ENCODE measurements around the gene GCM1. TPM values are rescaled to one million over a fixed set of nuclear protein-coding genes. Genes with fewer than 3 reads are reported as not detected.

The GCM1 gene
- total RNA-seq, 2 experiments from 2014 or later = not detected

GRCh38 chr6:53142810-53143209 lies 5.8 kb downstream of the GCM1 start:
- no peak overlapping the region for H3K27ac Mint-ChIP-seq

GRCh38 chr6:53139841-53140413 lies 8.7 kb downstream of the GCM1 start:
- POLR2A ChIA-PET = no interaction called here
- Mint-ChIP-seq H3K27me3 (no peaks in the 10 kb centered on the region), H3K36me3 (ENCODE audit: low read depth) (no peaks in the 10 kb centered on the region), H3K27ac (no peak overlapping the region), H3K9me3 (no peaks in the 10 kb centered on the region), H3K4me3 (no peak overlapping the region), H3K4me1 (peaks cover under 1% of the 10 kb centered on the region)
- CTCF ChIA-PET = no interaction called here
- no peak for DNase-seq

More at GRCh38 chr6:53142810-53143209, 5.8 kb downstream of the GCM1 start:
- DNase-seq = no peak
- Mint-ChIP-seq H3K4me1 (no peaks in the 10 kb centered on the region), H3K4me3 (no peak overlapping the region), H3K9me3 (no peaks in the 10 kb centered on the region), H3K36me3 (ENCODE audit: low read depth) (no peaks in the 10 kb centered on the region), H3K27me3 (no peaks in the 10 kb centered on the region)
- CTCF ChIA-PET = interaction anchor here (0.6 to 0.7 kb wide), 2 partner anchors 11 to 290 kb away, joined by 3 to 5 read pairs; no protein-coding TSS in a partner anchor
- POLR2A ChIA-PET = no interaction called here

GRCh38 chr6:53136000-53136609 lies 12.5 kb downstream of the GCM1 start:
- ChIA-PET POLR2A (no interaction called here), CTCF (no interaction called here)
- Mint-ChIP-seq H3K4me3 (no peak overlapping the region), H3K27ac (no peak overlapping the region), H3K9me3 (no peaks in the 10 kb centered on the region), H3K36me3 (ENCODE audit: low read depth) (no peaks in the 10 kb centered on the region), H3K27me3 (no peaks in the 10 kb centered on the region), H3K4me1 (peaks cover 4% of the 10 kb centered on the region)
- DNase-seq = no peak

DNA sequence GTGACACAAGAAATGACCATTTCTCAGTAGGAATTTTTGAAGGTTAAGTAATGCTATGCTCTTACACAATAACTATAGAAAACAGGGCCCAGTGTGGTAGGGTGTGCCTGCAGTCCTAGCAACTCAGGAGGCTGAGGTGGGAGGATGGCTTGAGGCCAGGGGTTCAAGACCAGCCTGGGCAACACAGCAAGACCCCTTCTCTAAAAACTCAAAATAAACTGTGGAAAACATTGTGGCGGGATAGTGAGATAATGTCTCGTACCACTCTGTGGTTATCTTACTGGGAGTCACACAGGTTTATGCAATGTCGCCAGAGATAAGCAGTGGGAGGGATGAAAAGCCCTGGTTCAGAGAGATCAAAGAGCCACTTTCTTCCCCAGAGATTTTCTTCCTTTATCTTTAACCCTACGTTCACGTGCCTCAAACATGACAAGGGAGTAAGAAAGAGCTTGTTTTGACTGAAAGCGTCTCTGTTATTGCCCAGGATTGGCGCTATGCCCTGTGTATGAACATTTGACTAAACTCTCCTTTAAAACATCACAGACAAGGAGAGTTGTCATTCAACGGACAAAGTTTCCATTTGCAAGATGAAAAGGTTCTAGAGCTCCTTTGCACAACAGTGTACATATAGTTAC lies 13.9 kb downstream of the GCM1 start:
- ChIA-PET POLR2A (interaction anchor here (0.6 kb wide), 1 partner anchor 716 kb away, joined by 4 read pairs; no protein-coding TSS in a partner anchor), CTCF (no interaction called here)
- Mint-ChIP-seq H3K27me3 (peaks cover 1% of the 10 kb centered on the region), H3K4me3 (no peak overlapping the region), H3K36me3 (ENCODE audit: low read depth) (no peaks in the 10 kb centered on the region), H3K9me3 (no peaks in the 10 kb centered on the region), H3K4me1 (peaks cover 4% of the 10 kb centered on the region), H3K27ac (no peak overlapping the region)
- no peak for DNase-seq

DNA sequence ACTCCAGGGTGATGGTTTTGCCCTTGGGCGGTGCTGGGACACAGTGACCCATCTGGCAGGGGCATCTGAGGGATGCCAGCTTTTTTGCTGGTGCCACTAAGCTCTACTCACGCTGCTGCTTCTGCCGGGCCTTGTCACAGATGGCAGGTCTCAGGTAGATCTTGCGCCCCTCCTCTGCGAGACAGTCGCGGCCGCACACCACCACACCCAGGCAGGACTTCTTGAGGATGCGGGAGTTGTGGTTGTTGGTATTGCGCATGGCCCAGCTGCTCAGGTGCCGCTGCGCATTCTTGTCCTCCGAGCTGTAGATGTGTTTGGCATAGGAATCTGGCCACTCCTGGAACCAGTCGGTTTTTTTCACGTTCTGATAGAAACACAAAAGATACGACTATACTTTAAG lies 14.7 kb downstream of the GCM1 start:
- no peak overlapping the region for H3K27ac Mint-ChIP-seq
- H3K4me1 Mint-ChIP-seq = peaks cover 4% of the 10 kb centered on the region
- DNase-seq = no peak
- CTCF ChIA-PET = no interaction called here
- no peak overlapping the region for H3K4me3 Mint-ChIP-seq
- POLR2A ChIA-PET = interaction anchor here (0.6 kb wide), 1 partner anchor 715 kb away, joined by 4 read pairs; no protein-coding TSS in a partner anchor
- no peaks in the 10 kb centered on the region for H3K9me3 Mint-ChIP-seq
- H3K27me3 Mint-ChIP-seq = peaks cover 4% of the 10 kb centered on the region
- H3K36me3 Mint-ChIP-seq (ENCODE audit: low read depth) = no peaks in the 10 kb centered on the region

- Mint-ChIP-seq H3K27ac (no peak overlapping the region), H3K4me3 (no peak overlapping the region), H3K9me3 (no peaks in the 10 kb centered on the region), H3K4me1 (peaks cover 4% of the 10 kb centered on the region), H3K27me3 (peaks cover 15% of the 10 kb centered on the region), H3K36me3 (ENCODE audit: low read depth) (no peaks in the 10 kb centered on the region)
- ChIA-PET CTCF (interaction anchor here (1.3 kb wide), 1 partner anchor 9 kb away, joined by 3 read pairs; no protein-coding TSS in a partner anchor), POLR2A (no interaction called here)
- DNase-seq = no peak
Observed at GRCh38 chr6:53130569-53131290, 17.9 kb downstream of the GCM1 start.

- peaks cover 15% of the 10 kb centered on the region for H3K27me3 Mint-ChIP-seq
- H3K27ac Mint-ChIP-seq = no peak overlapping the region
- ChIA-PET POLR2A (no interaction called here), CTCF (interaction anchor here (0.6 kb wide), 1 partner anchor 11 kb away, joined by 3 read pairs; no protein-coding TSS in a partner anchor)
- H3K36me3 Mint-ChIP-seq (ENCODE audit: low read depth) = no peaks in the 10 kb centered on the region
- no peak for DNase-seq
- no peaks in the 10 kb centered on the region for H3K9me3 Mint-ChIP-seq
- no peaks in the 10 kb centered on the region for H3K4me1 Mint-ChIP-seq
- no peak overlapping the region for H3K4me3 Mint-ChIP-seq
Observed at GRCh38 chr6:53128842-53129241, 19.8 kb downstream of the GCM1 start.

GRCh38 chr6:53125276-53125675 lies 23.4 kb downstream of the GCM1 start:
- POLR2A ChIA-PET = no interaction called here
- Mint-ChIP-seq H3K27me3 (peaks cover 15% of the 10 kb centered on the region), H3K36me3 (ENCODE audit: low read depth) (no peaks in the 10 kb centered on the region), H3K9me3 (no peaks in the 10 kb centered on the region), H3K27ac (no peak overlapping the region), H3K4me3 (no peak overlapping the region), H3K4me1 (no peaks in the 10 kb centered on the region)
- CTCF ChIA-PET = no interaction called here
- DNase-seq = no peak

GRCh38 chr6:53124131-53124800 lies 24.4 kb downstream of the GCM1 start:
- peaks cover 11% of the 10 kb centered on the region for H3K27me3 Mint-ChIP-seq
- ChIA-PET POLR2A (no interaction called here), CTCF (no interaction called here)
- no peak for DNase-seq
- H3K27ac Mint-ChIP-seq = no peak overlapping the region
- H3K36me3 Mint-ChIP-seq (ENCODE audit: low read depth) = no peaks in the 10 kb centered on the region
- no peaks in the 10 kb centered on the region for H3K4me1 Mint-ChIP-seq
- H3K4me3 Mint-ChIP-seq = no peak overlapping the region
- H3K9me3 Mint-ChIP-seq = no peaks in the 10 kb centered on the region

DNA sequence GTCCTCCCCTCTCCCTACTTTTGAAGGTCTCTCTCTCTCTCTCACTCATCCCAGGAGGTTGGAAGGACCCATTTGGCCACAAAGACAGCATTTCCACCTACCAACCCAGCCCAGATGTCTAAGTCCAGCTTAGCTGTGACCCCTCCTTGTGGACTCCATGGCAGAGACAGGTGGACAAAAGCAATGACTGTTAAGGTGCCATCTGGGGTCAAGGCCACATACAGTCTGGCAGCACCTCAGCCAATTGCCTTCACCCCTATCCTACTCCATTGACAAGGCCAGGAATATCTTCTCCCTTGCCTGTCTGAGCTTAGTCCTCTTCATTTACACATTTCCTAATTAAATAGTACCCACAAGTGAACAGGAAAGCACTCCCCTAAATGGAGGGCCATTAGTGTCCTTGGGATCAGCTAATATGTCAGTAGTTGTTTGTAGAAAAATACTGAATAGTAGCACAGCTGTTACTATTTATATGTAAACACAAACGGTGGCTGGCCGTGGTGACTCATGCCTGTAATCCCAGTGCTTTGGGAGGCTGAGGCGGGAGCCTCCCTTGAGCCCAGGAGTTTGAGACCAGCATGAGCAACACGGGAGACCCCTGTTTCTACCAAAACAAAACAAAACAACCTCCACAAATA lies 28.8 kb downstream of the GCM1 start:
- H3K4me1 Mint-ChIP-seq = no peaks in the 10 kb centered on the region
- H3K4me3 Mint-ChIP-seq = no peak overlapping the region
- H3K9me3 Mint-ChIP-seq = no peaks in the 10 kb centered on the region
- ChIA-PET POLR2A (no interaction called here), CTCF (no interaction called here)
- peaks cover 4% of the 10 kb centered on the region for H3K27me3 Mint-ChIP-seq
- no peak overlapping the region for H3K27ac Mint-ChIP-seq
- DNase-seq = no peak
- H3K36me3 Mint-ChIP-seq (ENCODE audit: low read depth) = no peaks in the 10 kb centered on the region

DNA sequence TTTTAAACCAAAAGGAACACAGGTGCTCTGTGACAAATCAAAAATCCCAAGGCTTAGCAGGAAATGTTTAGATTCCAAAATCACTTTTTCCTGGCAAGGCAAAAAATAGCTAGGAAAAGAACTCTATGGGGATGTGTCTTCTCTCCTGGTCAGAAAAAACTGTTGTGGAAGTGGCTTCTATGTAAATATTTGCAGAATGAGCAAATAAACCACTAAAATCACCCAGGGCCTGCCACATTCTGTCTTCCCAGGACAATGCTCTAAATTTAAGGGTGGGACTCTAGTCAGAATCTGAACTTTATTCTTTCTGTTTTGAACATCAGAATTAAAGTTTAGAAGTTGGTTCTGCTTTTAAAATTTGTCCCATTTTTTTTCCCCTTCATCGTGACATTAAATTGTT lies 29.3 kb downstream of the GCM1 start:
- Mint-ChIP-seq H3K4me3 (no peak overlapping the region), H3K27me3 (peaks cover 4% of the 10 kb centered on the region), H3K4me1 (no peaks in the 10 kb centered on the region), H3K36me3 (ENCODE audit: low read depth) (no peaks in the 10 kb centered on the region), H3K9me3 (no peaks in the 10 kb centered on the region), H3K27ac (no peak overlapping the region)
- CTCF ChIA-PET = no interaction called here
- DNase-seq = no peak
- POLR2A ChIA-PET = no interaction called here

GRCh38 chr6:53115741-53116140 lies 32.9 kb downstream of the GCM1 start:
- Mint-ChIP-seq H3K27ac (no peak overlapping the region), H3K4me1 (peaks cover 10% of the 10 kb centered on the region), H3K4me3 (no peak overlapping the region), H3K27me3 (peaks cover 4% of the 10 kb centered on the region), H3K36me3 (ENCODE audit: low read depth) (no peaks in the 10 kb centered on the region), H3K9me3 (no peaks in the 10 kb centered on the region)
- no peak for DNase-seq
- POLR2A ChIA-PET = no interaction called here
- CTCF ChIA-PET = no interaction called here
